Right cardiac atrium (tissue), 5 donors: ENCODE data around the gene ATXN2. TPM values are rescaled to one million over a fixed set of nuclear protein-coding genes. Genes with fewer than 3 reads are reported as not detected.
"Not testable (repeated sequence)": the region's sequence is repeated elsewhere in the genome, so short reads cannot be mapped to it uniquely, and the experiment has no call there.

Source experiments
- ATAC-seq, 2 donors: fragments of 200-7000 bp; cut with Tn5 transposase; one replicate each; pipeline versions ENCODE4 v1.8.0 to v1.9.1; 2020; ENCODE audit warnings: moderate library complexity in 2 of 2, mild to moderate bottlenecking in 1 of 2
- DNase-seq, 3 donors: peaks; one replicate each; pipeline ENCODE4 v3.0.0-alpha.2; 2020
- H3K27ac ChIP-seq: one replicate; pipeline ENCODE4 v1.5.1; 2013; ENCODE audit warnings: mild to moderate bottlenecking, low read length, control low read depth, moderate library complexity
- H3K27me3 ChIP-seq: one replicate; pipeline ENCODE4 v1.6.1; 2013; ENCODE audit not compliant: control insufficient read depth, insufficient read depth
- H3K4me1 ChIP-seq: one replicate; pipeline ENCODE4 v1.6.1; 2013; ENCODE audit warnings: low read length; ENCODE audit not compliant: control insufficient read depth, insufficient read depth
- H3K4me3 ChIP-seq: one replicate; pipeline ENCODE4 v1.5.1; 2013; ENCODE audit warnings: low read length, control low read depth
- H3K9me3 ChIP-seq: one replicate; pipeline ENCODE4 v1.6.1; 2013; ENCODE audit warnings: low read length; ENCODE audit not compliant: control insufficient read depth
- WGBS: extraction: QIAGEN DNeasy Blood & Tissue Kit; methylation state at CpG from one replicate; pipeline ENCODE4 v1.1.7; 2013; 5-methylcytosine and 5-hydroxymethylcytosine counted together
- intact Hi-C, 4 donors: fragments of 100-400 bp; cut with DNase I; formaldehyde crosslinking; loops; one replicate each; pipeline versions ENCODE4 v1.11.0 to v1.14.0; 2022 to 2023
- polyA plus RNA-seq: library from polyadenylated mRNA; stranded (reverse); fragments of 200-250 nt; gene quantifications from one replicate; pipeline ENCODE4 v1.2.3, GENCODE V29; 2013
- total RNA-seq, 4 donors: library from RNA; stranded (reverse); fragmentation: NEBNext Ultra II Directional; extraction: Animal tissue kit (Norgen Biotek cat#: 25700); gene quantifications; one replicate each; pipeline ENCODE4 v1.2.1, GENCODE V29; 2021
- donor health status: healthy with polysubstance abuse.
- donor health status: DM: no; HTN: yes; CAD: no.
- donor health status: DM: no; HTN: no; CAD: no.
- donor health status: DM: no; HTN: yes; CAD: no; lungs with severe emphysema.
- donor health status: DM: yes; HTN: yes; CAD: no.

ATXN2 gene
- total and polyA plus RNA-seq, 5 donors, result 27.4 to 57.2 (median 56.8) TPM

GRCh38 chr12:111624540-111624939, 25.4 kb upstream of the ATXN2 start:
- Histone ChIP-seq H3K27me3 (no peaks in the 10 kb centered on the region), H3K4me1 (no peaks in the 10 kb centered on the region), H3K9me3 (no peaks in the 10 kb centered on the region), H3K4me3 (no peak overlapping the region), H3K27ac (no peak overlapping the region)
- WGBS, result 95% methylated on average over 8 of the region's 8 CpGs
- DNase-seq (no peak), ATAC-seq (no peak)
- intact Hi-C loops, result no loop called here

DNA sequence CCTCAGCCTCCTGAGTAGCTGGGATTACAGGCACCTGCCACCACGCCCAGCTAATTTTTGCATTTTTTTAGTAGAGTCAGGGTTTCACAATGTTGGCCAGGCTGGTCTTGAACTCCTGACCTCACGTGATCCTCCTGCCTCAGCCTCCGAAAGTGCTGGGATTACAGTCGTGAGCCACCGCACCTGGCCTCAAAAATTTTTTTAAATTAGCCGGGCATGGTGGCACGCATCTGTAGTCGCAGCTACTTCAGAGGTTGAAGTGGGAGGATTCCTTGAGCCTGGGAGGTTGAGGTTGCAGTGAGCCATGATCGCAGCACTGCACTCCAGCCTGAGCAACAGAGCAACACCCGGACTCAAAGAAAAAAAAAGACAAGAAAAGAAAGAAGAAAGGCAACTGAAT, 18.7 kb upstream of the ATXN2 start:
- H3K27ac ChIP-seq, DNase-seq, H3K4me1 ChIP-seq, H3K4me3 ChIP-seq, intact Hi-C loops, H3K9me3 ChIP-seq, ATAC-seq, H3K27me3 ChIP-seq: not testable (repeated sequence)
- 94% methylated on average over 10 of the region's 10 CpGs for WGBS

- DNase-seq (peak in 1 of 3 donors; percentile 37), ATAC-seq (peak; percentile 73 to 75)
- 65% methylated on average over 7 of the region's 7 CpGs for WGBS
- Histone ChIP-seq H3K9me3 (no peaks in the 10 kb centered on the region), H3K4me3 (no peak overlapping the region), H3K27me3 (no peaks in the 10 kb centered on the region), H3K27ac (no peak overlapping the region), H3K4me1 (no peaks in the 10 kb centered on the region)
- intact Hi-C loops, result no loop called here
Measured at GRCh38 chr12:111616177-111616623, 17.1 kb upstream of the ATXN2 start.

DNA sequence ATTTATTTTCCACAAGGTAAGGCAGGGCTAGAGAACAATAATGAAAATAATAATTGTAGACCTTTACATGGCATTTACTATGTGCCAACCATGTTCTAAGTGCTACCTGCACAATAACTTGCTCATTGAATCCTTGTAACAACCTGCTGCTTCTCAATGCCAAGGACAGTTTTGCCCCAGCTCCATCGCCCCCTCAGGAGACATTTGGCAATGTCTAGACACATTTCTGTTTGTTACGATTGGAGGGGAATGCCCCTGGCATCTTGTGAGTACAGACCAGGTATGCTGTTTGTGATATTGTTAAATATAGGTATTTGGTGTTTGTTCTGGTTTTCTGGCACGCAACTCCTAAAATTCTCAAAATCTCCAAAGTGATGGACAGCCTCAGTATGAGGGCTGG, 8.1 kb upstream of the ATXN2 start:
- Histone ChIP-seq H3K4me3 (no peak overlapping the region), H3K27ac (no peak overlapping the region), H3K4me1 (no peaks in the 10 kb centered on the region), H3K27me3 (no peaks in the 10 kb centered on the region), H3K9me3 (no peaks in the 10 kb centered on the region)
- no peak for DNase-seq
- ATAC-seq, result no peak
- intact Hi-C loops, result no loop called here
- 83% methylated on average over 3 of the region's 3 CpGs for WGBS

DNA sequence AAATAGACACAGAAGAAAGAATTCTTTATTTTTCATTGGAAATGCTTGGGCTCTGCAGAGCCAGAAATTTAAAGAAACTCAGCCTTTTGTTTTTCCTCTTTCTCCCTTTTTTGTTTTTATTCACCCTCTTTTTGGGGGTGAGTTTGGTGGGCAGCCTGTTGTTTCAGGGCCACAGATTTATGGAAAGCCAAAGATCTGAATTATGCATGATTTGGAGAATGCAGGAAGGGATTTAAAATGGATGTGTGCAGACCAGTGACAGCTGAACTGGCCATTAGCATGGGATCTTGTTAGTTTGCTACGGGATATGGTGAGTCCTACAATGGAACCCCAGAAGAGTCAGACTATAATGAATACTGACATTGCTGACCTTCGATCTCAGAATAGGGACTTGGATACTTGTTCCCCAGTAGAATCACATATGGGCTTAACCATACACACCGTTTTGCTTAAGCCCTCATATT, 7.7 kb upstream of the ATXN2 start:
- Histone ChIP-seq H3K27me3 (no peaks in the 10 kb centered on the region), H3K9me3 (no peaks in the 10 kb centered on the region), H3K4me3 (no peak overlapping the region), H3K4me1 (no peaks in the 10 kb centered on the region), H3K27ac (no peak overlapping the region)
- ATAC-seq (no peak), DNase-seq (no peak)
- intact Hi-C loops, result no loop called here
- 85% methylated on average over 3 of the region's 3 CpGs for WGBS

DNA sequence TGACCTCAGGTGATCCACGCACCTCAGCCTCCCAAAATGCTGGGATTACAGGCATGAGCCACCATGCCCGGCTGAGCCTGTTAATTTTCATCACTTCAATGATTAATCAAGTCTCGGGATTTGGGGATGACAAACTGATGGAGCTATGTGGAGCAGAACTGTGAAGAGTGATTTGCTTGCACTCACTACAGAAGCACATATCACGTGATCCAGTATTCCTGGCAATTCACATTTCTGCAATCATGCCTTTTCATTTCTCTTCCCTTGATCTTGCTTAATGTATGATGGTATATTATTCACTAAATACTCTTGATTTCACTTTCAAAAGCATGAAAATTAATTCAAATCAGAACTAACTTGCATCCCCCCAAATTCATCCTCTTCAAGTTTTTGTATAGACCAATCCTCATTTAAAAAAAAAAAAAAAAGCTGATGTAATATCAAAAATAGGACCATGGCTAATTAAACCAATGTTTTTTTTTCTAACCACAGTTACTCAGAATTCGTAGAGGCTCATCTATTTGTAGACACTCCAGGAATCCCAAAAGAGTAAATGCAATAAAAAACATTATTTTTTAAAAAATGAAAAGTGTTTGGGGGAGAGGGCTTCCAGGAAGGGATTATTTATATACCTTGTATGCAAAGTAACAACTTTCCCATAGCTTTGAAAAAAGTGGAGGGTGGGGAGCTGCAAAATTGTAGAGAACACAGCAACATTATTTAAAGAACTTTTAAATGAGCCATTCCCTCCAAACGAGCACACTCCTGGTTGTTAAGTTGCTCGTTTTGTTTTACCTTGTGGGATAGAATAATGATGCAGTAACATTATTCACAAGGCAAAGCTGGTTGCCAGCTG, 7.0 kb upstream of the ATXN2 start:
- Histone ChIP-seq H3K9me3 (no peaks in the 10 kb centered on the region), H3K4me1 (no peaks in the 10 kb centered on the region), H3K4me3 (no peak overlapping the region), H3K27me3 (no peaks in the 10 kb centered on the region), H3K27ac (no peak overlapping the region)
- DNase-seq (no peak), ATAC-seq (no peak)
- intact Hi-C loops, result no loop called here
- WGBS, result 86% methylated on average over 7 of the region's 7 CpGs

DNA sequence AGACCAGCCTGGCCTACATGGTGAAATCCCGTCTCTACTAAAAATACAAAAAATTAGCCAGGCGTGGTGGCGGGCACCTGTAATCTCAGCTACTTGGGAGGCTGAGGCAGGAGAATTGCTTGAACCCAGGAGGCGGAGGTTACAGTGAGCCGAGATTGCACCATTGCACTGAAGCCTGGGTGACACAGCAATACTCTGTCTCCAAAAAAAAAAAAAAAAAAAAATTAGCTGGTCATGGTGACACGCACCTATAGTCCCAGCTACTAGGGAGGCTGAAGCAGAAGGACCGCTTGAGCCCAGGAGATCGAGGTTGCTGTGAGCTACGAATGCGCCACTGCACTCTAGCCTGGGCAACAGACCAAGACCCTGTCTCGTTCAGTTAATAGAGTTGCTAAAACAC, 3.7 kb upstream of the ATXN2 start:
- H3K4me3 ChIP-seq, intact Hi-C loops, H3K27ac ChIP-seq, H3K27me3 ChIP-seq, H3K4me1 ChIP-seq, ATAC-seq, H3K9me3 ChIP-seq: not testable (repeated sequence)
- WGBS, result 98% methylated on average over 11 of the region's 11 CpGs
- DNase-seq, result peak in 1 of 3 donors; percentile 7

- 100% methylated on average over 2 of the region's 2 CpGs for WGBS
- no peak for ATAC-seq
Measured at GRCh38 chr12:111602348-111602747, 3.2 kb upstream of the ATXN2 start.

GRCh38 chr12:111600986-111601385, 1.9 kb upstream of the ATXN2 start:
- H3K27ac ChIP-seq, H3K9me3 ChIP-seq, H3K27me3 ChIP-seq, H3K4me3 ChIP-seq, H3K4me1 ChIP-seq, intact Hi-C loops, ATAC-seq, DNase-seq: not testable (repeated sequence)
- 96% methylated on average over 12 of the region's 12 CpGs for WGBS

More at GRCh38 chr12:111602348-111602747, 3.2 kb upstream of the ATXN2 start:
- no peaks in the 10 kb centered on the region for H3K9me3 ChIP-seq
- no peak for DNase-seq
- H3K27ac ChIP-seq, result no peak overlapping the region
- intact Hi-C loops, result no loop called here
- H3K4me3 ChIP-seq, result no peak overlapping the region
- no peaks in the 10 kb centered on the region for H3K4me1 ChIP-seq
- no peaks in the 10 kb centered on the region for H3K27me3 ChIP-seq

DNA sequence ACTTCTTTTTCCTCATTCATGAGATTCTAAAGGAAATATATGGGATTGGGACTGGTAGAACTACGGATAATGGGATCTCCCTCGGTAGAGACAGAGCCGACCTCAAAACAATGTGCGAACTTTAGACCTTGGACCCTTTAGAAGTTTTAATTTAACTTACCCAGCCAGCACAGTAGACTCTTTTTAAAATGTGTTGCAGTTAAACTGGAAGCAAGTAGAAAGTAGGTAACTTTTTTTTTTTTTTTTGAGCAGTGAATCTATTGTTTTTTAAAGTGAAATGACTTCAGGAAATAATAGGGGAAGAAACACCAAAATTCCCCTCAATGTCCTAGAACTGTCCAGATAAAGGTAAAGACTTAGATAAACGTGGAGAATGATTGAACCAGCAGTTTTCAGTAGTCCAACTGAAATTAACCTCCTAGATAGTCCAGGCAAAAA, 1.1 kb upstream of the ATXN2 start:
- ATAC-seq (no peak), DNase-seq (no peak)
- Histone ChIP-seq H3K9me3 (no peaks in the 10 kb centered on the region), H3K4me3 (peak overlapping the region; percentile 93), H3K4me1 (no peaks in the 10 kb centered on the region), H3K27me3 (no peaks in the 10 kb centered on the region), H3K27ac (peak overlapping the region; percentile 95)
- WGBS, result 7% methylated on average over 5 of the region's 5 CpGs
- intact Hi-C loops, result no loop called here

DNA sequence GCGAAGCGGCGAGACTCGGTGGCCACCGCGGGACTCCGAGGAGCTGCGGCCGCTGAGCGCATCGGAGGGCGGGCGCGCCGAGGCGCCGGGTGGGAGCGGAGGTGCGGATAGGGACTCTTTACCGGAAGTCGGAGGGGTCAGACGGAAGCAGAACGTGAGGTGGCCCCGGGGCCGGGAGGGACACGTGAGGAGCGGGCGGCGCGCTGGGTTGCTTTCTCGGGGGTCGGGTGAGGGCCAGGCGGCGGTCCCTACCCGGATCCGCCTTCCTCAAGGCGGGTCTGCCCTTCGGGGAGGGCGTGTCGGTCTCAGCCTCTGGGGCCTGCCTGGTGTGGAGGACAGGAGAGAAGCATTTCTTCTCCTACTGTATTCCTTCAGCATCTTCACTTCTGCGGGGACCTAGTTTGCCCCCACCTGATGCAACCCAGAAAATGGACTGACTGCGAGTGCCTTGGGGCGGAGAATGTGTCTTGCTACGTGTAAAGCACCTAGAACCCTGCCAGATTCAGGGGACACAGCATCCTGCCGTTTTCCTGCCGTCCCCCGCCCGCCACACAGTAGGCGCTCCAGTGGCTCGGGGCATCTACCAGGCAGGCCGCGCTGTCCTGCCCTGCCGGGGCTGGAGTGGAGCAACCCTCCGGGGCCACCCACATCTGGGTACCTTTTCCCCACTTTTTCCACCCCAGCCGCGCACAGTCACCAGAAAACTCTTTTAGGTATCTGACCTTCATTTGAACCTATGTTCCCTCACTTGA, 514 bp upstream of the ATXN2 start:
- intact Hi-C loops, result no loop called here
- WGBS, result under 1% methylated on average over 56 of the region's 56 CpGs
- peak overlapping the region; percentile 95 for H3K27ac ChIP-seq
- H3K4me3 ChIP-seq, result peak overlapping the region; percentile 93
- no peaks in the 10 kb centered on the region for H3K9me3 ChIP-seq
- H3K27me3 ChIP-seq, result no peaks in the 10 kb centered on the region
- ATAC-seq (peak; percentile 94 to 95), DNase-seq (peak; percentile 95 to 97 (median 97))
- no peaks in the 10 kb centered on the region for H3K4me1 ChIP-seq
